Activated gamma-delta T cell treated with Interleukin-2 at 50 U/mL for 16 hours (primary cell): ENCODE data around the gene CLHC1.

Experiments
- DNase-seq: peaks from one replicate; pipeline ENCODE4 v3.0.0-alpha.2; 2020

CLHC1 gene

GRCh38 chr2:55168221-55169154 lies 63.6 kb downstream of the CLHC1 start:
- DNase-seq: peak; percentile 24

DNA sequence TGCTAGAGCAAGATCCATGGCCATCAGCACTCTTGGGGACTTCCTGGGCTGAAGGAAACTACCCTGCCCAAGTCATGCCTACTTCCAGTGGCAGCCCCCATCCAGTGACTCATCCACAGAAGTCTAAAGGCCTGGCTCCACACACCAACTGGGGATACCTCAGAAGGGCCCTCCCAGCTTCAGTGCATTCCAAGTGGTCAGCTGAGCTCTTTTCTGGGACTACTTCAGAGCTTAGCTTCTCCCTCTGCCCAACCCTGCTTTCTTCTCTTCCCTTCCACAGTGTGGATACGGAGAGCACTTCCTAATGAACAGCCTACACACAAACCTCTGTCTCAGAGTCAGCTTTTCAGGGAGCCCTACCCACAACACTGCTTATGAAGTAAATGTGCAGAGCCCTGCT lies 66.5 kb downstream of the CLHC1 start:
- no peak for DNase-seq

DNA sequence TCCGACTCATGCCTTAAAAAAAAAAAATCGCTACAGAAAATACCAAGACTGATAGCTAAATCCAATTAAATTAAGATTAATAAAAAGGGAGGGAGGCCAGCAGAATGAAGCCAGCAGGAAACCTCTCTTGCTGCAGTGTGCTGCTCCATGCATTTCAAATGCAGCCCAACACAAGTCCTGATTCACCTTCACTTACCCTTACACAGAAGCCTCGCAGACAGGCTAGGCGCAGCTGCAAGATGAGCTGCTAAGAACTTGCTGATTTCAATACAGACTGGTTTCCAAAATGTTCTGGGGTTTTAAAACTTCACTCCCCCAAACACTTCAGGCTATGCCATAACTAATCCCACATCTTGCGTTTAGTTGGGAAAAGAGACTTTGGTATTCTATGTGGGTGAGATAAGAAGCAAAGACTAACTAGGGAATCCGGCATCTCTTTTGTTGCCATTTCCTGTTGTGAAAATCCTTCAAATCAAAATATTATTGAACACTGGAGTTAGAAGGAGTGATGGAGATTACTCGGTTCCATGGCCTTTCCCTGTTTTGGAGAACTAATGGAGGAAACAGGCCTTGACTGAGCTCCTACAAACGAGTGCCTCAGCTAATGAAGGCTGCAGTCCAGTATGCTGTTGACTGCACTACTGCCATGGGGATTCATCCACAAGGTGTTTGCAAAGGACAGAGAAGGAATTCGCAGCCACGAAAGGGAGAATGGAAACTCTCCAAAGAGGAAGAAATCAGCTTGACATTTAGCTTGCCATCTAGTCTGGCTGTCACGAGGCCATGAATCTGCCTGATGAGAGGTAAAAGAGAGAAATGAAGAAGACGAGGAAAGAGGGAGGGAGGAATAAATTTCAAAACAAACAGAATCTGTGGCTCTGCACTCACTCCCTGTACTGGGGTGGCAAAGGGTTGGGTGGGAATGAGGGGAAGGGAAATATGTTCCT lies 67.3 kb downstream of the CLHC1 start:
- DNase-seq: no peak

DNA sequence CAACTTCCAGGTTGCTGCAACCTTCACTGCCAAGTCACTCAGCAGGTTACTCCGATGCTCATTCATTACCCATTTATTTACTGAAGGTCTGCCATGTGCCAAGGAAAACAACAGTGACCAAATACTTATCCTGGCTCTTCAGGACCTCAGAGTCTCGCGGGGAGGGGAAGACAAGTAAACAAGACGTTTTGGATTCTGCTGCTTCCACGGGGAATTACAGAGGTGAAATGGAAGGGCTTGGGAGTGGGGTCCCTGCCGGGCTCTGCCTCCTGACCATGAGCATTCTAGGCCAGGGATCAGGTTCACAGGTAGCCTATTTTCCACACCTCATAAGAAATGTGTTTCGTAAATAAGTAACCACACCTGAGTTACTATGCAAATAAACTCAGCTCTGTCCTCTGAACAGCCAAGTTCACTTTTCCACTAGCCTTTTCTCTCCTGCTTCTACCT lies 68.1 kb downstream of the CLHC1 start:
- DNase-seq: no peak

DNA sequence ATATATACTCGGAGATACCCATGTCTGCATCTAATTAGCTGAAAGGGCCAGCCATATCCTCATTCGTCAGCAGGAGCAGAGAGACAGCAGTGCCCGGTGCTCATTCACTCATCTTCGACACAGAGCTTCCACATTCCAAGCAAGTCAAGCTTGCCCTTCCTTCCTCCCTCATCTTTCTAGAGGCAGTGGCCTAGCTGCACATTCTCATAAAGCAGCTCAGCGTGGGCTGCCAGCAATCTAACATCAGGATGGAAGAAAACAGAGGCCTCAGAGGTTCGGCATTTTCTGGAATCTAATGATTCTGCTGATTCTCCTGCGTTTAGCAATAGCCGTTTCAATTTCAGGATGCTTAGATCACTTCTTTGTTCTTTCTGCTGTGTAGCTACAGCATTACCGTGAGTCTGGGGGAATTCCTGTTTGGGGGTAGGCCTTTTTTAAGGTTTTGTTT lies 68.8 kb downstream of the CLHC1 start:
- no peak for DNase-seq

GRCh38 chr2:55162284-55163006 lies 69.6 kb downstream of the CLHC1 start:
- no peak for DNase-seq

- DNase-seq: no peak
These were observed 70.5 kb downstream of the CLHC1 start for GRCh38 chr2:55161295-55162210.

DNA sequence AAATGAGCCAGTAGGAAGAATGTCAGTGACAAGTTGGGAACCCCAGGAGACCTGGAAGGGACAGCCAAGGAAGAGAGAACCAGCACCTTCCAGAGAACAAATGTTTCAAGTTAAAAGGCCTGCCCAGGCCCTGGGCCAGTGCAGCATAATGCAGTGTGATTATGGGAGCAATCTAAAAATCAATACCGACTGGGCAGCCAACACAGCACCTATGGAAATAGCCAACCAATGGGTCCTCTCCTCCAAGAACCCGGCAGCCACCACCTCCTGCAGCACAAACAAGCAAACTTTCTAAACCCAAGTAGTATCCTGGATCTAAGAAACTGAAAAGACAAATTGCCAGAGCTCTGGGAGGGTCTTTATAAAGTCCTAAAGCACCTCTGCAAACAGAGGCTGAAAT lies 71.7 kb downstream of the CLHC1 start:
- DNase-seq: no peak

DNA sequence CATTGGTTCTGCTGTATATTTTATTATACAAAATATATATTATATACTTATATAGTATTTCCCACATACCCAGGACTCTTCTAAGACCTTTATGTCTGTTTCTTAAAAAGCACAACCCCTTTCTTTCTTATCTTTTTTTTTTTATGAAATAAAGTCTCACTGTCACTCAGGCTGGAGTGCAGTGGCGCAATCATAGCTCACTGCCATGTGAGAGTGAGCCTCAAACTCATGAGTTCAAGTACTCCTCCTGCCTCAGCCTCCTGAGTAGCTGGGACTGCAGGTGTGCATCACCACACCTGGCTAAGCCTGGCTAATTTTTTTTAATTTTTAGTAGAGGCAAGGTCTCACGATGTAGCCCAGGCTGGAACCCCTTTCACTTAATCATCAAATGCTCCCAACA lies 72.3 kb downstream of the CLHC1 start:
- no peak for DNase-seq

DNA sequence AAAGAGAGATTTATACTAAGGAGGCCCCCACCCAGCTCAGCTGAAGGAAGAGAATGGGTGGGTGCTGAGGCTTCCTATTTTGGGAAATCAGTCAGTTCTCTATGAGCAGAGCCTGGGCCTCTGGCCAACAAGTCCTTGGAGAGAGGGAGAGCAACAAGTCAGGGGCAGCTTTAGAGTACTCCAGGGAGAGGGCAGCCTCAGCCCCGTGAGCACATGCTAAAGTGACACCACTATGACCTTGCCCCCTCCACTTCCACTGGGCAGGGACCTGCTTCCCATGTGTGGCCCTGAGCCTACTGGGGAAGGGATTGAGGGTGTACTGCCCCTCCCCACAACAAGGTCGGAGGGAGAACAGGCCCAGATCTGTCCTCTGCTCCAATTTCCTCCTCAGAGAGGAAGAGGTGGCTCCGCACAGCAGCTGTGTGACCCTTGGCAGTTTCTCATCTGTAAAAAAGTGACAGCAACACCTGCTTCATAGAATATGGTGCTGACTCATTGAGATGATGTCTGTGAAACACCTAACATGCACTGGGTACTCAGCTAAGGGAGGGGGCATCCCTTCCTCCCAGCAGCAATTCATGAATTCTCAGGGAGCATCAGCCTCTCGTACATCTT lies 72.9 kb downstream of the CLHC1 start:
- no peak for DNase-seq

DNA sequence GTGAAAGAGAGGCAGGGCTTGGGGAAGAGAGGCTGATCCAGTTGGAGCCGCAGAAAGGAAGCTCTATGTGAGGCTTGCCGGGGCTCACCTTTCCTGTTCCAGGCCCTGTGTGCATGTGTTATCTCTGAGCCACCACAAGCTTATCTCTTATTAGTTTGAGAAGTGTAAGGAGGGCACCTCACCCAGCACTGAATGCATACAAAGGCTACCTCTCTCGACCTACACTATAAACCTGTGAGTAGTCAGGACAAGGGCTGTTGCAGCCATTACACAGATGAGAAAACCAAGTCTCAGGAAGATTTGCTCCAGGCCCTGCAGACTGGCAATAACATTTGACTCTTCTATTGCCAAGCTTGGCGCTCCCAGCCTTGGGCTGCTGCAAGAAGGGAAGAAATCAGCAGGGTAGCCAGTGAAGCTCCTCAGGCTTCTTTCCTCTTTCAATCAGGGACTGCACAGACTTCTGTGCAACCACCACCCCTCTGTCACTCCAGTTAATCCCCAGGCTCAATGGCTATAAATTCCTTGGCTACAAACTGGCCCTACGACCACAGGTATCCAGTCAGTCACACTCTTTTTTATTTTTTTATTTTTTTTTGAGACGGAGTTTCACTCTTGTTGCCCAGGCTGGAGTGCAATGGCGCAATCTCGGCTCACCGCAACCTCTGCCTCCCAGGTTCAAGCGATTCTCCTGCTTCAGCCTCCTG lies 73.8 kb downstream of the CLHC1 start:
- no peak for DNase-seq

- no peak for DNase-seq
These were observed 74.6 kb downstream of the CLHC1 start for GRCh38 chr2:55157474-55157884.

- no peak for DNase-seq
These were observed 75.1 kb downstream of the CLHC1 start for GRCh38 chr2:55156984-55157383.

DNA sequence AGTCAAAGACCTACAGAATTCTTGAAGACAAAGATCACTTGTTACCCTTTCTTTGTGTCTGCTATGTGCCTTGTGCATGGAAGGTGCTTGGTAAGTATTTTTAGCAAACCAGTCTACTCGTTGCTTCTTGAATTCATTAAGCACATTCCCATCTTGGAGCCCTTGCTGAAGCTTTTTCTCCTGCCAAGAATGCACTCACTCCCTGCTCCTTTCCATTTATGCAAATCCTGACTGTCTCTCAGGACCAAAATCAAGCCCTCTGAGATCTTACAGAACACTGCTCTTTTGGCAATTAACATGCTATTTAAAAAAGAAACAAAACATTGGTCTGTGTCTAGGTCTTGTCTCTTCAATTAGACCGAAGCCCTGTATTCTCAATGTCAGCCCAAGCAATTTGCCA lies 75.8 kb downstream of the CLHC1 start:
- no peak for DNase-seq

DNA sequence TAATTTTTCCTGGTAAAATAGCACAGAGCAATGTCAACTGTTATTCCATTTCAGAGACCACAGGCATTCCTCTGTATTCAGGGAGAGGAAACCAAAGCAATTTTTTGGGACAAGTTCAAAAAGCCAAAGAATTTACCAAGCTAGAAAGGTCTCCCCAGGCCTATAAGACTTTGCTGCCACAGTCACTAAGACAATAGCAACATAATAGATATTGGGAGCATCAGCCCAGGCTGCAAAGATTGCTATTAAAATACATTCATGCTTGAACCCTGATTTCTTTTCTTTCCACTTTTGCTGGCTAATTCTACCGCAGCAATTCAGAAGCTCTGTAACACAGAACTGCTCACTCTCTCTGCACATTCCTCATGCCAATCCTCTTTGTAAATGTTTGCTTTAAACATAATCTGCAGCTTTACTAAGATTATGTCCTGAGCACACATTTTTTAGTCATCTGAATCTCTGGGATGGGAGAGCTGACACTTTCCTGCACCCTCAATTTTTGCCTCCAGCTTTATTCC lies 76.3 kb downstream of the CLHC1 start:
- DNase-seq: no peak

DNA sequence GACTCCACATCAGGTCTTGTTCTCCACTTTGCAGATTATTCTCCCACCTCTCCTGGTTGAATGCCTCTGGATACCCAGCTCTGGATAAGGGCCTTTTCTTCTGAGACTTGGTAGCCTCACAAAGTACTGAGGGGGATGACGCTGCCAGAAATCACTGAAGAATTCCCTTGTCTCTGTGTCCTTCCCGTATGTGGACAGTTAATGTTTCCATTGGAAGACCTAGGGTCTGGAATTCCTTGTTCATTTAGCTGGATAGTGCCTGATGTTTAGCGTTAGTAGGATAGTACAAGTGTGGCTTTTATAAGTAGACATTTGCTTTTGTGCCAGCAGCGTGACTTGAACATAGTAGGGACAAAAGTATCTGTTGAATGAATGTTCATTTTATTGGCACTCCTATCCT lies 76.9 kb downstream of the CLHC1 start:
- DNase-seq: no peak

GRCh38 chr2:55154525-55155030 lies 77.5 kb downstream of the CLHC1 start:
- no peak for DNase-seq

DNA sequence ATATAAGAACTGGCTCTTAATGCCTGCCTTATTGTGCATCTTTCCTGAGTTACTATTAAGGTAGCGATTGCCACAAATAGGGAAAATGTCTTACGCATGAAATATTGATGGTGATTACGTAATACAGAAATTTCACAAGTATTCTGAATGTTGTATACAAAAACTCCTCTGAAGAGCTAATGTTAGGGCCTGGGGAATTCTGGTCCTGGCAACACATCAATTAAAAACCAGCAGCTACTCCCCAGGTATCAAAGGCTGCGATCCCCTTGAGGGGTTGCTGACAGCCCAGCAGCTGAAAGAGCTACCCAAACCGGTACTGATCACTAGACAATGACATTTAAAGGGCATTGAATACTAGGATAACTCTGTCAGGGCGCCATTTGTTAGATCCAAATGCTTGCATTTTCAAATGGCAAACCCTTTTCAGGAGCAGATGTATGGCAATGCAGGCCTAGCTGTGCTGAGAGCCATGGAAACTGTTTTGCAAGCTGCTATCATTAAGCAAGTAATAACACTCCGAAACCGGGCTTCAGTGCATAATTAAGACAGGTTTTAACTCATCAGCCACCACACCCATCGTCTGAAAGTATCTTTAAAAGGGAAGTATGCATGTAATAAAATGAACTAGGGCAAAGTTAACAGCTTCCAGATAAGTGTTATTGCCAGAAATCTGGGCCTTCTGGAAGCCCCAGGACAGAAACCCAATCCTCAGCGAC lies 78.4 kb downstream of the CLHC1 start:
- no peak for DNase-seq
